ENCODE data around the gene KICS2.
"Not testable (repeated sequence)": the region's sequence is repeated elsewhere in the genome, so short reads cannot be mapped to it uniquely, and the experiment has no call there.

Gene KICS2

DNA sequence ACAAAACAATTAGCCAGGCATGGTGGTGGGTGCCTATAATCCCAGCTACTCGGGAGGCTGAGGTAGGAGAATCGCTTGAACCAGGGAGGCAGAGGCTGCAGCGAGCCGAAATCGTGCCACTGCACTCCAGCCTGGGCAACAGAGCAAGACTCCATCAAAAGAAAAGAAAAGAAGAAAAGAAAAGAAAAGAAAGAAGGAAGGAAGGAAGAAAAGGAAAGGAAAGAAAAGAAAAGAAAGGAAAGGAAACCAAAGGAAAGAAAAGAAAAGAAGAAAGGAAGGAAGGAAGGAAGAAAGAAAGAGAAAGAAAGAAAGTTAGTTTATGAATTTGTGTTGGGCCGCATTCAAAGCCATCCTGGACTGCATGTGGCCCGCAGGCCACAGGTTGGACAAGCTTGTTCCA, 4.5 kb downstream of the KICS2 start:
- not testable (repeated sequence) for DNase-seq (ENCODE audit: low spot score)

DNA sequence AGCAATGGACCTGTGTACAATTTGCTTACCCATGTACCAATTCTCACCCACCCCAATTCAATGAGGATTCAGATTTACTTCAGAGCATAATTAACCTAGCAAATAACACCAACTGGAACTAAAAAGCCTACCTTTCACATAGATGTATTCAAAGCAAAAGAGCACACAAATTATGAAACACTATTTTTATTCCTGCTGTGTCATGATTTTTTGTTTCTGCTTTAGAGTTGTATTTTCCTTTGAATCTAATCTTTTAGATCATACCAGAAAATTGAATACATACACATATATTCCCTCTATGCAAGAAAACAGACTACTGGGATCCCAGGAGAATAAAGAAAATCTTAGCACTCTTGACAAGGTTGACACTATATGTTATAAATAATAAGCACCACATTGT, 5.9 kb downstream of the KICS2 start:
- no peak for DNase-seq (ENCODE audit: low spot score)

DNA sequence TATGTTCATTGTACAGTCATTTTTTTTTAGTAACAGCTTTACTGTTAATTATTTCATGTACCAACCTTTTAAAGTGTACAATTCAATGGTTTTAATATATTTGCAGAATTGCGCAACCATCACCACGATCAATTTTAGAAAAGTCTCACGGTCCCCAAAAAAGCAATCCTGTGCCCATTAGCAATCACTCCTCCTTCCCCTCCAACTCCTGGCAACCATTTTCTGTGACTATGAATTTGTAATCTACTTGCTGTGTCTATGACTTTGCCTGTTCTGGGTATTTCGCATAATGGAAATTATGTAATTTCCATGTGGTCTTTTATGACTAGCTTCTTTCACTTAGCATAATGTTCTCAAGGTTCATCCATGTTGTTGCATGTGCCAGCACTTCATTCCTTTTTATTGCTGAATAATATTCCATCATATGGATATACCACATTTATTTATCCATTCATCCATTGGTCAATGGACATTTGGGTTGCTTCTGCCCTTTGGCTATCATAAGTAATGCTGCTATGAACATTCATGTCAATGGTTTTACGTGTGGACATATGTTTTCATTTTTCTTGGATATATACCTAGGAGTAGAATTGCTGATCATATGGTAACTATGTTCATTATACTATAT, 9.9 kb downstream of the KICS2 start:
- DNase-seq (ENCODE audit: low spot score) = no peak

DNA sequence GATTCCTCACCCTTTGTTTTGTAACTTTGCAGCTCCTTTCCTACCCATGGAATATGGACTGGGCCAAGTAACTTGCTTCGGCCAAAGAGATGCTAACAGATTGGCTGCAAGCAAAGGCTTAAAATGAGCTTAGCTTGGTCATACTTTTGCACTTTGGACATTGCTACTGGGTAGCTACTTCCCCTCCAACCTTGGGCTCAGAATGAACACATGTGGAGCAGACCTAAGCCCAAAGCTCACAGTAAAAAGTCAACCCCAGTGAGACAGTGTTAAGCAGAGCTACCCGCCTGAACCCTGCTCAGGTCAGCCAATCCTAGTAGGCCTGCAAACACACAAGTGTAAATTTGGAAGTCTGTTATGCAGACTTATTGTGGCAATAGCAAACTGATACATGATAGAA, 14.6 kb downstream of the KICS2 start:
- DNase-seq (ENCODE audit: low spot score) = no peak

DNA sequence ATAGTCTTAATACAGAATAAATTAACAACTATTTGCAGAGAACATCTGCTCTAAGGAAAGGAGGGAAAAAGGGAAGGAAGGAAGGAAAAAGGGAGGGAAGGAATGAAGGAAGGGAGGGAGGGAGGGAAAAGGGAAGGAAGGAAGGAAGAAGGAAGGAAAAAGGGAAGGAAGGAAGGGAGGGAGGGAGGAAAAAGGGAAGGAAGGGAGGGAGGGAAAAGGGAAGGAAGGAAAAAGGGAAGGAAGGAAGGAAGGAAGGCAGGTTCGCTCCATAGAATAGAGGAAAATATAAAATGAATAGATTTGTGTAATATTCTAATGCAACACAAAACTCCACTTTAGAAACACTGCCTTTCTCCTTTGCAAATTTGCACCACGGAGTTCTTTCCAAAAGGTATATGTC, 16.6 kb downstream of the KICS2 start:
- DNase-seq (ENCODE audit: low spot score) = no peak

DNA sequence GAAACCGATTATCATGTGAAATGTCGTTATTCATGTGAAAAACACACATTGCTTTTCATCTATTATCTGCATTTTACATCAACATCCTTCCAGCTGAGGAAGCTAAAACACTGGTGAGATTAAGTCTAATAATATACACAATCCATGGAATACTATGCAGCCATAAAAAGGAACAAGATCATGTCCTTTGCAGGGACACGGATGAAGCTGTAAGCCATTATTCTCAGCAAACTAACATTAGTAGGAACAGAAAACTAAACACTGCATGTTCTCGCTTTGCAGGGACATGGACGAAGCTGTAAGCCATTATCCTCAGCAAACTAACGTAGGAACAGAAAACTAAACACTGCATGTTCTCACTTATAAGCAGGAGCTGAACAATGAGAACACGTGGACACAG, 18.3 kb downstream of the KICS2 start:
- DNase-seq (ENCODE audit: low spot score) = no peak

DNA sequence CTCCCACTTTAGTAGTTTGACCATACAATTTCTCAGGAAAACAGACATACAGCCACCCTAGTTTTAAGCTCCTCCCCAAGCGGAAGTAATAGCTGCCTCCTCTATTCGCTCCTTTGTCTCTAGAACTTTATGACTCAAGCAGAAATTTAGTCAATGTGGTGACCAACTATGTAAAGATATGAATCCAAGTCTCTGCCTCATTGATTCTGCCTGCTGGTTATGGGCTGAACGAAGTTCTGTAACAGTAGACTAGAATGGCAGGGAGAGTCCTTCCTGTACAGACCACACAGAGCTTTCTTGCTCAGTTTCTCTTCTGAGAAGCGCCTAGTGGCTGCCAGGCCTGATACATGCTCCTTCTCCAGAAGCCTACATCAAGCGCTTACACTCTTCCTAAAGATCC, 19.1 kb downstream of the KICS2 start:
- no peak for DNase-seq (ENCODE audit: low spot score)

DNA sequence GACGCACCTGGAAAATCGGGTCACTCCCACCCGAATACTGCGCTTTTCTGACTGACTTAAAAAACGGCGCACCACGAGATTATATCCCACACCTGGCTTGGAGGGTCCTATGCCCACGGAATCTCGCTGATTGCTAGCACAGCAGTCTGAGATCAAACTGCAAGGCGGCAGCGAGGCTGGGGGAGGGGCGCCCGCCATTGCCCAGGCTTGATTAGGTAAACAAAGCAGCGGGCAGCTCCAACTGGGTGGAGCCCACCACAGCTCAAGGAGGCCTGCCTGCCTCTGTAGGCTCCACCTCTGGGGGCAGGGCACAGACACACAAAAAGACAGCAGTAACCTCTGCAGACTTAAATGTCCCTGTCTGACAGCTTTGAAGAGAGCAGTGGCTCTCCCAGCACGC, 26.3 kb downstream of the KICS2 start:
- not testable (repeated sequence) for DNase-seq (ENCODE audit: low spot score)

DNA sequence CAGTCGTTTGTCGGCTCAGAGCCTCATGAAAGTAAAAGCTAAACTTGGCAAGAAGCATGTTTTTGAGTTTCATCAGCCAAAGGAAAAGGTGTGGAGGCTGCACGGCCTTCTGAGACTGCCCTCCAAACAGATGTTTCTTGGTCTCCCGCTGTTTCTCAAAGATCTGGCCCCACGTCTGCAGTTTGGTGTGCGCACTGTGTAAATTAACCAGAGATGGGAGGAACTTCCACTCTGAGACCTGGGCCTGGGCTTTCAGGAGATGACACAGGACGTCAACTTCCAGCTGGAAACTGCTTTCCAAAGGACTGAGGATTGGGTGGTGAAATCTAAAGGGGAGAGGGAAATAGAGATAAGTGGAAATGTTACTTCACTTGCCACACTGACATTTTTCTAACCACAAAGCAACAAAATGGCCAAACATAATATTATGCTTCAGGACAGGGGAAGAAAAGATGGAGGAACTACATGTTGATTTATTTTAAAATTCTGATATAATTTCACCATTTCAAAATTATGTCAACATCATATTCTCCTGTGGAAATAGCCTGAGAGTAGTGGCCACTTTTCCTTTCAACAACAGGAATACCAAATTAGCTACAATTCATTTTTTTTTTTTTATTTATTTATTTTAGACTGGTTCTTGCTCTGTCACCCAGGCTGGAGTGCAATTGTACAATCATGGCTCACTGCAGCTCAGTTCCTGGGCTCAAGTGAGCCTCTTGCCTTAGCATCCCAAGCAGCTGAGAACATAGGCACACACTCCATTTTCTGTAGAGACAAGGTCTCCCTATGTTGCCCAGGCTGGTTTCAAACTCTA, 27.6 kb downstream of the KICS2 start:
- no peak for DNase-seq (ENCODE audit: low spot score)

DNA sequence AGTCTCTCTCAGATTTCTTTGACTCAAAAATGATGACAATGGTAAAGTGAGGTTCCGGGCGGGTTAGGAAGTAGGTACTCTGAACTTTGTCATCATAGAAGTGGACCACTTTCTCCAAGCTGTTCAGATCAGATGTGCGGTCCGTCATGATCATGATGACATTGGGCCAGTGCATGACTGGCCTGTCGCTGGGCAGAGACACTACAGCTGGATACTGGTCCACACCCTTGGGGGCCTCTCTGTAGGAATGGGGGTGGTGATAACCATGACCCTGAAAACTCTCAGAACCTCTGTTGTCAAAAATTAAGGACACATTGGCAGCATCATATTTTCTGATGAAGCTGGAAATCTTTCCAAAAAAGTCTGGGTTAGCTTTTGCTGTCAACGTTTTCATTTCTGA, 28.2 kb downstream of the KICS2 start:
- DNase-seq (ENCODE audit: low spot score) = no peak

DNA sequence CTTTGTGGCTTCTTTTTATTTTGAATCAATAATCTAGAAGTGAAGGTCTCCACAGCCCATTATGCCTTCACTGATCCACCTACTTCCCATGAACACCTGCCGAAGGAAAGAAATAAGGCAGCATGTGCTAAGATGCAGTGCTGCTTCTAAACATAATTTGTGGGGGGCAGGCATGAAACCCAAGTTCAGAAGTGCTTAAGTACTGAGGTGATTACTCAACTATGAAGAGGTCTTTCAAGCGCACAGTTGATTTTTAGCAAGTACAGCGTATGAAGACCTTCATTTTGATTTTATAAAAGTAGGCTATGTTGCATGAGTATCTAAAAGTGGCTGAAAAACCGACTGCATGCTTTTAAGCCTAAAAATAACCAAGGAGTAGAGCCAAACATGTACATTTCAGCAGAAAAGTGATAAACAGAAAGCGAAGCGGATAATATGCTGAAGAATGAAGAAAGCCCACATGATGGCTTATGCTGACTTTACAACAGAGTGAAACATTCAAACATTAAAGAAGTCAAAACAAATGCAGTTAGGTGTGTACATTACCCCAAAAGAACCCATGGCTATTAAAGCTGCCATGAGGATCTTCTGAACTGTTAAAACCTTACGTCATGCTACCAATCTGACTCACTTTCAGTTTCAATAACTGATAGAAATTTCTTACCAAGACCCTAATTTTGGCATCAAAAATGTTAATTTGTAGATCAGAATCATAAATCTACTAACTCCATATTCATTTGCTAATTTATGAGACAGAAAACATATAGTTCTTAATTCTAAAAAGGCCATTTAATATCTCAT, 29.3 kb downstream of the KICS2 start:
- DNase-seq (ENCODE audit: low spot score) = no peak

DNA sequence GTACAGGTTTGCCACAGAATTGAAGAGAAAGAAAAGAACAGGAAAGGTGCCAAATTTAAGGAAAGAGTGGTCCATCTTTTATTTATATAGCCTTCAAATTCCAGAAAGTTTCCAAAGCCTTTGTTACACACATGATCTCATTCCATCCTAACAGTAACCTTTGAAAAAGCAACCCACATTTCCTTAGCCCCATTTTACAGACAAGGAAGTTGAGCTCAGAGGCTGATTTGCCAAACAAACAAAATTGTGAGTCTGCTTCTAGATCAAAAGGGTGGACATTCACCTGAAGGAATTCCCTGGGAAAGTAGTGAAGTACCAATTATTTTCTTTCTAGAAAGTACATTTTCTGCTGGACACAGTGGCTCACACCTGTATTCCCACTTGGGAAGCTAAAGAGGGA, 32.0 kb downstream of the KICS2 start:
- no peak for DNase-seq (ENCODE audit: low spot score)

DNA sequence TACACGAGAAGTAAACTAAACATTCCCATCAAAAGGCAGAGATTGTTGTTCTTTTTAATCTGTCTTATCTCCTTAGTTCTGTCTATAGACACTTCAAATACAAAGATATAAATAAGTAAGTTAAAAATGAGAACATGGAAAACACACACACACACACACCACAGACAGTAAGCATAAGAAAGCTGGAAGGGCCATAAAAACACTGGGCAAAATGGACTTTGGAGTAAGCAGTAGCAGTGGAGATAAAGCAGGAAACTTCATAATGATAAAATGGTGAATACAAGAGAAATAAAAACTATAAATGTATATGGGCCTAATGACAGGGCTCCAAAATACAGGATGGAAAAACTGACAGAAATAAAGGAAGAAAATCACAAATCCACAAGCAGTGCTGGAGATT, 32.6 kb downstream of the KICS2 start:
- no peak for DNase-seq (ENCODE audit: low spot score)

DNA sequence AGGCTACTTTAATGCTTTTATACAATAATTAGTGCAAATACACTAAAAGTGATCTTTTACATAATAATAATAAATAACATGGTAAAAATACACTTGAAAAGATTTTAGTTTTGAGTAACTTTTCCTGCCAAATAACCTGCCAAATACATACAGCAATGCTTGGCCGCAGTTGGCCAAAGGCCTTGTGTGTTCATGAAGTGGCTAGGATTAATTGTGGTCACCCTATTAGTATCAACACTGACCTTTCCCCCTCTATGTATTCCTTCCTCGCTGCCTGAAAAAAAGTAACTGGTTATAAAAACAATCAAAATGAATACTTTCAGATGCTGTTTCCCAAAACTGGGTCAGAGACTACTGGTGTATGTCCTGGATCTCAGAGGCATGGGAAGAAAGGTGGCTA, 34.3 kb downstream of the KICS2 start:
- DNase-seq (ENCODE audit: low spot score) = no peak

DNA sequence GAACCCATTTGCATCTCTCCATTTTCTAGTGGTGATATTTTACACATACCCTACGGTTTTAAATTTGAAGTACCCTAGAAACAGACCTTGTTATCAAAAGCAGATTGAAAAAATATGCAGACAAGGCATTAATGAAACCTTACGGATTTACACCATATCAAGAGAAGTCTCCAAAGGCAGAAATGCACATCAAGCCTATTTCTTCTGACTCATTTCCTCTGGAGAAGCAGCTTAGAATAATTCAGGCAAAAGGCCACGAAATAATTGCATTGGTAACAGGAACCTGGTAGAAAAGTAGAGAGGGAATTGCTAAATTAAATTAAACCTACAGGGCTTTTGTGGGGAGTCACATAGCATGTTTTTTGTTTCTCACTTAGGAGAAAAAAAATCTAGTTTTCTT, 34.7 kb downstream of the KICS2 start:
- no peak for DNase-seq (ENCODE audit: low spot score)

DNA sequence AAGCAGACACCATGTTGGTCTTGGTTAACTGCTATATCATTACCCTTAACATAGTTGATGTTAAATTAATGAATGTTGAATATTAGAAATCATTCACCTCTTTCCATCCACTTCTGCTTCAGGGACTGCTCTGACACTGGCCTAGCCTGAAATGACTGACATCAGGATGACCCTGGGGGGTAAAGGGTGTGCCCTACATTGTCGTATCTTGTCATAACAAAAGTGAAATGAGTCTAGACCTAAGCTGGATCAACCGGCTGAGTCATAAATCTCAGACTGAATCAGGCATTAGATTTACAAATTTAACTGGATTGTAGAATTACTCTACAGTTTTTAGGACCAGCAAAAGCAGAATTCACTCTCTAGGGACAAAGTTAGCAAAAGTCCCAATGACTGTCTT, 35.3 kb downstream of the KICS2 start:
- no peak for DNase-seq (ENCODE audit: low spot score)

DNA sequence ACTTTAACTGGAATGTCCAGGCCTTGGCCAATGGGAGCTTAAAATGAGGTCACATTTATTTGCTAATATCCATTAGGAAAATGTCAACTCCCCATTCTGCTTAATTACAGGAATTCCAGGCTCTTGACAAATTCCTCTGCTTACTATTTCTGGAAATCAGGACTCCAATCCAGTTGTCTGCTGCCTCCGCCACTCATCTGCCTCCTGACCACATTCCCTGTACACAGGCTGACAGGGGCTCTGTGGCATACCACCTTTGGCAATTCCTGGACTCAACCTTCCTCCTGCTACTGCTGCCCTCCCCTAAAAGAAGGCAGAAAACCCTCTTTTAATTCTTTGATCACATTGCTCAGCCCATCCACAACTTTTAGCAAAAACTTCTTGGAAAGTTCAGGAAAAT, 37.9 kb downstream of the KICS2 start:
- DNase-seq (ENCODE audit: low spot score) = no peak

DNA sequence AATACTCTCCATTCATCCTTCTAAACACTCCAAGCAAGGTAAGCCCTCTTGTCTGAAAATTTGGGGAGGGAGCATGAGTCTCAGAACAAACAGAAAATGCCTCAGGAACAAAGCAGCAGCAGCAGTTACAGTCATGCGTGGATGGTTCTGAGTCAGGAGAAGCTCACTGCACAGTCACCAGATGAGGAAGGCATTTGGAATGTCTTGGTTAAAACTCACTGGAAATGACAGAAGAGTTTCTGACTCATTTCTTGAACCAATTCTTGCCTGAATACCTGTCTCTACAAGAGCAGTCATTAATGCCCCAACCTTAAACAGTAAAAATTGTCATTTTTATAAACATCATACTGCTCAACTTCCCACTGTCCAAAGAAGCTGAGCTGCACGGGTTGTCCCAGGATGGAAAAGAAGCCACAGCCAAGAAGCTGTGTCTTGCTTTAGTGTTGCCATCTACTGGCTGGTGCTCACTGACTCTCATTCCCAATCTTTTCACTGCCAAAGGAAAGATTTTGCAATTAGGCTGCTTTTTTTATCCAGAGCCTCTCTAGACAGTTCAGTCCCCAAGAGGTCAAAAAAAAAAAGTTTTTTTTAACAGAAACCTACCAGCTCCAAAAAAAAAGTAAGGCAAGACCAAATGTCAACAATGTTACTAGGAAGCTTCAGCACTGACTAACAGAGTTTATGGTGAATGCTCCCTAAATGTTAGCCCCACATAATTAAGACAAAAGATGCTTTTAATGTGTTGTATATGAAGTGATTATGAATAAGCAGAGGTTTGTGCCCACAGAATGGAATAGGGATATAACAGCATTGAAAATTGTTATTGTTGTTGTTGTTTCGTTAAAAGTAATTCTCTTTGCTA, 40.4 kb downstream of the KICS2 start:
- peak; percentile 52 for DNase-seq (ENCODE audit: low spot score)

DNA sequence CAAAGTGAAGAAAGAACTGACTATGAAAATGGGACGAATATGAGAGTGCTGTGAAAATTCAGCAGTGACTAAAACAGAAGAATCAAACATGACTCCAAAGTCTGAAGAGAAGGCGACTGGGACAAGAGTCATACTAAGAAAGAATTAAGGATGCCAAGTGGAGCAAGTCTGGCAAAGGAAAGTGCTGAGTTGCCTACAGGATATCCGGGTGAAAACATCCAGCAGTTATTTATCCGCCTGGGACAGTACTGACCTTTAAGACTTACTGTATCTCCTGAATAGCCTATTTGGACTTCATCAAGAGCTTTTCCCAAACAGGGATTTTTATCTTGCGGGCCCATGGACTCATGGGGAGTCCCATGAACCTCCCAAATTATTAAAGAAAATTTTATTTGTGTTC, 41.1 kb downstream of the KICS2 start:
- DNase-seq (ENCODE audit: low spot score) = no peak

DNA sequence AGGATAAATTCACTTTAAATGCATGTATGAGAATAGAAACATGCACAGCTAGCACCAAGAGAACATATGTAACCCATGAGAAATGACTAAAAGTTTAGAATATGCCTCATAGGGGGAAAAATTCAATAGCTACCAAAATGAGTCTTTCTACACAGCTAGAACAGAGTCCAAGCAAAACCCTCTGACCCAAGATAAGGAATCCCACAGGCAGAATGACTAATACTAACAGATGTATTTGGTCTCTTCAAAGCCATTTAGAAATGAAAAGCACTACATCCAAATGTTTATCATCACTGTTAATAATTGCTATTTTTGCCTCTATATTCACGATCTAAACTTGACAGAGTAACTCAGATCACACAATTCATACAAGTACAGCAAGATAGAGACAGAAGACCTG, 44.0 kb downstream of the KICS2 start:
- DNase-seq (ENCODE audit: low spot score) = no peak

DNA sequence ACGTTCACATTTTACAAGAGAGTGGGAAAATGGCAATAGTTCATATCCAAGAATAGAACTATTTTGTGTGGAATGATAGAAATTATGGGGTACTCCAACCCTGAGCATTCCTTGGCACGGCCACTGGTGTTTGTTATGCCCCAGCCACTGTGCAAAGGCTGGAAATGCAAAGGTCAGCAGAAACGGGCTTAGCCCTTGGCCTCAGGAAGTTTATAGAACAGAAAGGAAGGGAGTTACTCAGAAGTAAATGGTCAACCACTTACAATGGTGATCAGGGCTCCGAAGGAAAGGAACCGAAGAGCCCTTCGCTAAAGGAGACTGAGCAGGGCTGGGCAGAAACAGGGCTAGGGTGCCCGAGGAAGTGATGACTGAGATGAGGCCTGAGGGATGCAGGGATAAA, 45.1 kb downstream of the KICS2 start:
- no peak for DNase-seq (ENCODE audit: low spot score)
